ENCODE results near the gene PATL2. TPM values are rescaled to one million over a fixed set of nuclear protein-coding genes. Genes with fewer than 3 reads are reported as not detected.

The PATL2 gene
- total and polyA plus RNA-seq, 4 donors = 2.4 to 4.8 (median 3.7) TPM

GRCh38 chr15:44661576-44661975, 49.5 kb downstream of the PATL2 start:
- Histone ChIP-seq H3K27ac (ENCODE audit: low read depth in 1 of 2, low read length in 1 of 2) (no peak overlapping the region), H3K27me3 (ENCODE audit: control insufficient read depth in 3 of 3, insufficient read depth in 3 of 3, low read length in 2 of 3) (no peaks in the 10 kb centered on the region), H3K4me1 (ENCODE audit: control insufficient read depth in 5 of 5, insufficient read depth in 5 of 5, low read length in 5 of 5) (peaks cover 0 to 11% (median 2%) of the 10 kb centered on the region in 5 donors), H3K9ac (ENCODE audit: insufficient read depth in 1 of 2, low read length in 2 of 2) (no peak overlapping the region), H3K9me3 (ENCODE audit: control insufficient read depth in 4 of 4, insufficient read depth in 3 of 4, low read length in 3 of 4) (no peaks in the 10 kb centered on the region), H3K36me3 (ENCODE audit: control insufficient read depth in 4 of 4, insufficient read depth in 4 of 4, low read length in 4 of 4) (peaks cover 3 to 15% (median 12%) of the 10 kb centered on the region in 4 donors), H3K4me3 (no peak overlapping the region)
- no peak for DNase-seq
- no peak for TF ChIP-seq CTCF (IDR thresholded peaks at IDR 0.05; ENCODE audit: control extremely low read depth, extremely low read depth)
- no peak for ATAC-seq (ENCODE audit: insufficient read depth, low FRiP score)

GRCh38 chr15:44659056-44659455, 52.1 kb downstream of the PATL2 start:
- Histone ChIP-seq H3K27ac (ENCODE audit: low read depth in 1 of 2, low read length in 1 of 2) (no peak overlapping the region), H3K27me3 (ENCODE audit: control insufficient read depth in 3 of 3, insufficient read depth in 3 of 3, low read length in 2 of 3) (no peaks in the 10 kb centered on the region), H3K36me3 (ENCODE audit: control insufficient read depth in 4 of 4, insufficient read depth in 4 of 4, low read length in 4 of 4) (peaks cover 5 to 30% (median 21%) of the 10 kb centered on the region in 4 donors), H3K4me3 (no peak overlapping the region), H3K9ac (ENCODE audit: insufficient read depth in 1 of 2, low read length in 2 of 2) (no peak overlapping the region), H3K4me1 (ENCODE audit: control insufficient read depth in 5 of 5, insufficient read depth in 5 of 5, low read length in 5 of 5) (peaks cover 0 to 17% (median 2%) of the 10 kb centered on the region in 5 donors), H3K9me3 (ENCODE audit: control insufficient read depth in 4 of 4, insufficient read depth in 3 of 4, low read length in 3 of 4) (no peaks in the 10 kb centered on the region)
- 60 to 82% methylated on average over 3 of the region's 3 CpGs for WGBS, 2 donors
- no peak for ATAC-seq (ENCODE audit: insufficient read depth, low FRiP score)
- DNase-seq = no peak
- TF ChIP-seq CTCF (IDR thresholded peaks at IDR 0.05; ENCODE audit: control extremely low read depth, extremely low read depth) = no peak

GRCh38 chr15:44657378-44657777, 53.7 kb downstream of the PATL2 start:
- Histone ChIP-seq H3K9me3 (ENCODE audit: control insufficient read depth in 4 of 4, insufficient read depth in 3 of 4, low read length in 3 of 4) (no peaks in the 10 kb centered on the region), H3K27me3 (ENCODE audit: control insufficient read depth in 3 of 3, insufficient read depth in 3 of 3, low read length in 2 of 3) (no peaks in the 10 kb centered on the region), H3K4me1 (ENCODE audit: control insufficient read depth in 5 of 5, insufficient read depth in 5 of 5, low read length in 5 of 5) (peaks cover 0 to 17% (median 0%) of the 10 kb centered on the region in 5 donors), H3K36me3 (ENCODE audit: control insufficient read depth in 4 of 4, insufficient read depth in 4 of 4, low read length in 4 of 4) (peaks cover 7 to 38% (median 22%) of the 10 kb centered on the region in 4 donors), H3K4me3 (no peak overlapping the region), H3K27ac (ENCODE audit: low read depth in 1 of 2, low read length in 1 of 2) (no peak overlapping the region), H3K9ac (ENCODE audit: insufficient read depth in 1 of 2, low read length in 2 of 2) (no peak overlapping the region)
- DNase-seq (no peak), ATAC-seq (ENCODE audit: insufficient read depth, low FRiP score) (no peak)
- no peak for TF ChIP-seq CTCF (IDR thresholded peaks at IDR 0.05; ENCODE audit: control extremely low read depth, extremely low read depth)

- DNase-seq (no peak), ATAC-seq (ENCODE audit: insufficient read depth, low FRiP score) (no peak)
- H3K4me3 ChIP-seq = no peak overlapping the region
- H3K4me1 ChIP-seq (ENCODE audit: control insufficient read depth in 5 of 5, insufficient read depth in 5 of 5, low read length in 5 of 5) = peaks cover 0 to 17% (median 0%) of the 10 kb centered on the region in 5 donors
- no peaks in the 10 kb centered on the region for H3K9me3 ChIP-seq (ENCODE audit: control insufficient read depth in 4 of 4, insufficient read depth in 3 of 4, low read length in 3 of 4)
- 76 to 87% methylated on average over 3 of the region's 3 CpGs for WGBS, 2 donors
- peaks cover 7 to 38% (median 22%) of the 10 kb centered on the region in 4 donors for H3K36me3 ChIP-seq (ENCODE audit: control insufficient read depth in 4 of 4, insufficient read depth in 4 of 4, low read length in 4 of 4)
- H3K27ac ChIP-seq (ENCODE audit: low read depth in 1 of 2, low read length in 1 of 2) = no peak overlapping the region
- TF ChIP-seq CTCF (IDR thresholded peaks at IDR 0.05; ENCODE audit: control extremely low read depth, extremely low read depth) = no peak
- H3K9ac ChIP-seq (ENCODE audit: insufficient read depth in 1 of 2, low read length in 2 of 2) = no peak overlapping the region
- no peaks in the 10 kb centered on the region for H3K27me3 ChIP-seq (ENCODE audit: control insufficient read depth in 3 of 3, insufficient read depth in 3 of 3, low read length in 2 of 3)
Observed at GRCh38 chr15:44656913-44657312, 54.2 kb downstream of the PATL2 start.

Measured in lung (tissue), 12 donors.